Measurements from ENCODE around the gene HSPBAP1.
"Not testable (repeated sequence)": the region's sequence is repeated elsewhere in the genome, so short reads cannot be mapped to it uniquely, and the experiment has no call there.

HSPBAP1 gene

DNA sequence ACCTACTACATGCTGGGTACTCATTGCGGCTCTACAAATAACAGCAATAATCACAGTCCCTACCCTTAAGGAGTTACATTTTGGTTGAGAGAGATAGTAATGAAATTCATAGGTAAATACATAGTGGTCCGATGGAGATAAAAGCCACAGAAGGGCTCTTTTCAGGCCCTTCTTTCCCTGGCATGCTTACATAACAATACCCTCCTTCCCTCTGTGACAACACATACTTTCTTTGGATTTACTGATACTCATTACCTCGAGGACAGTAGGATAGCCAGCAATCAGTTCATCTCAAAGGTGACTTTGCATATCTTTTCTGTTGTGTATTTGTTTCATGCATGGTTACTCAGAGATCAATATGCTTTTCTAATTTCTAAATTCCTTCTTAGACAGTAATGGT lies 54.5 kb downstream of the HSPBAP1 start:
- DNase-seq (ENCODE audit: low read depth in 2 of 2): no peak

DNA sequence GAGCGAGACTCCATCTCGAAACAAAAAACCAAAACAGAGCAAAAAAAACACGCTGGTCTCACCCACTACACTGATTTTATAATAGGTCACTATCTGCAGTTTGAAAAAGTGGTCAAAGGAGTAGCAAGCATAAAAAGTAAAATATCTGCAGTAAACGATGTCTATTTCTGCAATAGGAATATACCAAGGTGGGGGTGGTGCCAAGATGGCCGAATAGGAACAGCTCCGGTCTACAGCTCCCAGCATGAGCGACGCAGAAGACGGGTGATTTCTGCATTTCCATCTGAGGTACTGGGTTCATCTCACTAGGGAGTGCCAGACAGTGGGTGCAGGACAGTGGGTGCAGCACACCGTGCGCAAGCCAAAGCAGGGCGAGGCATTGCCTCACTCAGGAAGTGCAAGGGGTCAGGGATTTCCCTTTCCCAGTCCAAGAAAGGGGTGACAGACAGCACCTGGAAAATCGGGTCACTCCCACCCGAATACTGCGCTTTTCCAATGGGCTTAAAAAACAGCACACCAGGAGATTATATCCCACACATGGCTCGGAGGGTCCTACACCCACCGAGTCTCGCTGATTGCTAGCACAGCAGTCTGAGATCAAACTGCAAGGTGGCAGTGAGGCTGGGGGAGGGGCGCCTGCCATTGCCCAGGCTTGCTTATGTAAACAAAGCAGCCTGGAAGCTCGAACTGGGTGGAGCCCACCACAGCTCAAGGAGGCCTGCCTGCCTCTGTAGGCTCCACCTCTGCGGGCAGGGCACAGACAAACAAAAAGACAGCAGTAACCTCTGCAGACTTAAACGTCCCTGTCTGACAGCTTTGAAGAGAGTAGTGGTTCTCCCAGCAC lies 60.7 kb downstream of the HSPBAP1 start:
- DNase-seq (ENCODE audit: low read depth in 2 of 2): not testable (repeated sequence)

DNA sequence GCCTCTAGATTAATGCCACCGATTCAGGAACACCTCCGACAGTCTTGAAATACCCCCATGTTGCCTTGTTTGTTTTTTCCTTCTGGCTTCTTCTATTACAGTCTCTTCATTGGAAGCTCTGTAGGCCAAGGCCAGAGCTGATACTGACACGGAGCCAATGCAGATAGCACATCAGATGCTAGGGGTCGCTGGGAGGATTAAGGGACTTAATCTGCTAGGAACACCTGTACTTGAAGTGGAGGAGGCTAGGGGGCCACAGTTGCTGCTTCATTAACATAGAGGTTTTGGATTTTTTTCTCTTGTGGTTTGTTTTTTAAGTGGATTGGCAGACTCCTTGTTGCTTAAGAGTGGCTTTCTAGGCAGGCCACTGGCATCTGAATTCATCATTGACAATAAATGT lies 63.4 kb downstream of the HSPBAP1 start:
- DNase-seq (ENCODE audit: low read depth in 2 of 2): no peak

DNA sequence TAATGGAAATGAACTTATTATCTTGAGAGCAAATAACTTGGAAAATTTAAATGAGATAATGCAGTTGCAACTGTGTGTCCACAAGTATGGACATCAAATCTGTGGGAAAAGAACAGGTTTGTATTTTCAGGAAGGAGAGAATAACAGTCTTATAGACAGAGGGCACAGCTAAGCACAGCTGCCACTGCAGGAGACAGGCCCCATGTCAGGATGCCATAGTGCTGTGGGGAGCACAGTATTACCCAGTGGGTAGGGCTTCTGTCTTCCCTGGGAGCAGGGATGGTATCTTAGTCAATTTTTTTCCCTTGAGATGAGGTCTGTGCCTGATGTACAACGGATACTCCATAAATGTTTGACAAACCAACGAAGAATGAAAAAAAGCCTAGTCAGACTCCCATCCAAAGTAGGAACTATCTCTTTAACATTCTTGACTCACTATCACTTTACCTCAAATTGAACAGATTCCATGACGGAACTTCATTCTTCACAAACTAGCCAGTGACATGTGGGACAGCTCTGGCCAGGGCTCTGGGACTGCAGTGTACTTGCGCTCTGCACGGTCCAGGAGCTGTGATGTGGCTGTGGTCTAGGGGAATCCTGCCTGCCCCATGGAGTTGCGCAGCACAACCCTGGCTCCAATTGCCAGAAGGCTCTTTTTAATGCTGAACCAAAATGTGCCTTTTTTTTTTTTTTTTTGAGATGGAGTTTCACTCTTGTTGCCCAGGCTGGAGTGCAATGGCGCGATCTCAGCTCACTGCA lies 64.7 kb downstream of the HSPBAP1 start:
- DNase-seq (ENCODE audit: low read depth in 2 of 2): no peak

DNA sequence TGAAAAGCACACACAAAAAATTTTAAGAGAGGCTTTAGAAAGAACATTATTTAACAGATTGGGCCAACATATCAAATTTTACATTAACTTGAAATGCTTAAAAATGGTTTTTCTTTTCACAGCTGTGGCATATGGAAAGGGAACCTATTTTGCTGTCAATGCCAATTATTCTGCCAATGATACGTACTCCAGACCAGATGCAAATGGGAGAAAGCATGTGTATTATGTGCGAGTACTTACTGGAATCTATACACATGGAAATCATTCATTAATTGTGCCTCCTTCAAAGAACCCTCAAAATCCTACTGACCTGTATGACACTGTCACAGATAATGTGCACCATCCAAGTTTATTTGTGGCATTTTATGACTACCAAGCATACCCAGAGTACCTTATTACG lies 65.4 kb downstream of the HSPBAP1 start:
- no peak for DNase-seq (ENCODE audit: low read depth in 2 of 2)

DNA sequence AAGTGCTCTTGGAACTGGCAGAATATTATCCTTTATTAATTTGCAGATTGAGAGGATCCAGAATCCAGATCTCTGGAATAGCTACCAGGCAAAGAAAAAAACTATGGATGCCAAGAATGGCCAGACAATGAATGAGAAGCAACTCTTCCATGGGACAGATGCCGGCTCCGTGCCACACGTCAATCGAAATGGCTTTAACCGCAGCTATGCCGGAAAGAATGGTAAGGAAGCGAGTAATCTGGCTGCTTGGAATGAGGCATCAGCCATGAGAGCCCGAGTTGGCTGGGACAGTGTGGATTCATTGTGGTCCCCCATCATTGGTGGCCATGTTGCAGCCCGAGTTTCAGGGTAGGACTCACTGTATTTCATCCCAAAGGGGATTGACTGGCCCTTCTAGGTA lies 65.9 kb downstream of the HSPBAP1 start:
- no peak for DNase-seq (ENCODE audit: low read depth in 2 of 2)

DNA sequence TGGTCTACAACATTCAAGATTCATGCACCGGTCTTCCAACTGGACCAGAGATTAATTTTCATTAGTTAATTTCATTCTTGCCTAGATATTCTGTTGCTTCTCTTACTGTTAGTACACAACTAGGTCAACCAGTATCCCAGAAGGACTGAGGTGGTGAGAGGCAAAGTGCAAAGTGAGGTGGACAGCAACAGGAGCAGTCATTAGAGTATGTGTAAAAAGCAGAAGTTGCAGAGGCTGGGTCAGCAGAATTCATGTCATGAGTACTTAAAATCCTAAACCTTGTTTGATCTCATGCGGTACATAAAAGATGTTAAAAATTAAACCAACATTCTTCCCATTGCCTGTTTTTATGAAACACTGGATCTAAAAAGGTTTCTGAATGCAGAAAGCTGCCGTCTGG lies 66.3 kb downstream of the HSPBAP1 start:
- no peak for DNase-seq (ENCODE audit: low read depth in 2 of 2)

DNA sequence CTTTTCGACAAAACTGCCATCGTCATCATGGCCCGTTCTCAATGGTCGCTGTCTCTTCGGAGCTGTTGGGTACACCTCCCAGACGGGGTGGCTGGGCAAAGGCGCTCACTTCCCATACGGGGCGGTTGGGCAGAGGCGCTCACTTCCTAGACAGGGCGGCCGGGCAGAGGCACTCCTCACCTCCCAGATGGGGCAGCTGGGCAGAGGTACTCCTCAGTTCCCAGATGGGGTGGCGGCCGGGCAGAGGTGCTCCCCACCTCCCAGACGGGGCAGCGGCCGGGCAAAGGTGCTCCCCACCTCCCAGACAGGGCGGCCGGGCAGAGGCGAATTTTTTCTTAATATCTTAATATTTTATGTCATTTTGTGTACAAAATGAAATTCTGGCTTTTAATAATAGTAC lies 68.5 kb downstream of the HSPBAP1 start:
- DNase-seq (ENCODE audit: low read depth in 2 of 2): no peak

DNA sequence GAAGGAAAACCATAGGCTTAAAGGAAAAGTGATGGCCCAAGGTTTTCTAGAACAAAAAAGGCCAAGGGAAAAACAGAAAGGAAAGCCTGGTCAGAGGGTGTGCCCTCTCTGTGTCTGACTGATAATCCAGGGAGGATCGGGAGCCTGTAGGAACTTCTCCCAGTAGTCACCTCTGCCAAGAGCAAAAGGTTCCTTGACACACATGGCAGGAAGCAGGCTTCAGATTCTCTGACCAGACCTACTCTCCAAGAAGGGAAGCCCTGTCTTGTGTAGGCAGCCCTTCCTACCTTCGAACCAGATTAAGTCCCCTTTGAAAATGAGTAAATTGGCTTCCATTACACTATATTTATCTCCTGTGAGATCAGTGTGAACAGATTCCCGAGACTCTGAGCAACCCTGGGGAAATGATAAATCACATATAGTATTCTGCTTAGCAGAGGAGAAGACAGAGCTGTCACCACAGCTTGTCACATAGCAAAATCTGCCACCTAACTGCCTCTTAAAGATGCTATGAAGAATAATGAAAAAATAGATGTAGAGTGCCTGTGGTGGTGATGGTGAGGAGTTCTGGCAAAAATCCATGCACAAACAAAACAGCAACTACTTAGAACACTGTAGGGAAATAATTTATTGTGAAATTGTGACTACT lies 74.2 kb downstream of the HSPBAP1 start:
- no peak for DNase-seq (ENCODE audit: low read depth in 2 of 2)

DNA sequence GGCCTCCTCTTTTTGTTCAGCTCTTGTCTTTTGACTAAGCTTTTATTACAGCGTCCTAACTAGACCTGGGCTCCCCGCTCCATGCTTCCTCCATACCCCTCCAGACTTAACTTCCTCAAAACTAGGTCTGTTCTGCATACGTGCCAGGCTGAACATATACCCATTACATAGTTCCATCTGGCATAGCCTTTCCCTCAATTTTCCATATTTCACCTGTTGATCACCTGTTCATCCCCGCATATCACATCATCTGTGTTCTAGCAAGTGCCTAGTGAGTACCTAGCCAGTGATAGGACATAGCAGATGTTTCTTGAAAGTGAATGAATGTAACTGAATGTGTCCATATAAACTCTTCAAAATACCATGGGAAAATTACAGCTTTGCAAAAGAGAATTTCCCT lies 77.0 kb downstream of the HSPBAP1 start:
- no peak for DNase-seq (ENCODE audit: low read depth in 2 of 2)

DNA sequence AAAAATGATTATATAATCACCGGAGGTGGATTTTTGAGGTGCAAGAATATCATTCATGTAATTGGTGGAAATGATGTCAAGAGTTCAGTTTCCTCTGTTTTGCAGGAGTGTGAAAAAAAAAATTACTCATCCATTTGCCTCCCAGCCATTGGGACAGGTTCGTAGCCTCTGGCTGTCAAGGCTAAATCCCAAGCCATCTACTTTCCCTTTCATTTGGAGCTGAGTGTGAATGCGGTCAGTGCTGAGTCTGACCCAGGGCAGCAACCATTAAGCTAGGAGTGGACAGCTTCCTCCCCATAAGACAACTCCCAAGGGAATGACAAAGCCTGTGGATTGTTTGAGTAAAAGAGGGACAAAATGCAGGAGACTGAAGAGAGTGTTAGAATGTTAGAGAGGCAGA lies 79.4 kb downstream of the HSPBAP1 start:
- DNase-seq (ENCODE audit: low read depth in 2 of 2): no peak

DNA sequence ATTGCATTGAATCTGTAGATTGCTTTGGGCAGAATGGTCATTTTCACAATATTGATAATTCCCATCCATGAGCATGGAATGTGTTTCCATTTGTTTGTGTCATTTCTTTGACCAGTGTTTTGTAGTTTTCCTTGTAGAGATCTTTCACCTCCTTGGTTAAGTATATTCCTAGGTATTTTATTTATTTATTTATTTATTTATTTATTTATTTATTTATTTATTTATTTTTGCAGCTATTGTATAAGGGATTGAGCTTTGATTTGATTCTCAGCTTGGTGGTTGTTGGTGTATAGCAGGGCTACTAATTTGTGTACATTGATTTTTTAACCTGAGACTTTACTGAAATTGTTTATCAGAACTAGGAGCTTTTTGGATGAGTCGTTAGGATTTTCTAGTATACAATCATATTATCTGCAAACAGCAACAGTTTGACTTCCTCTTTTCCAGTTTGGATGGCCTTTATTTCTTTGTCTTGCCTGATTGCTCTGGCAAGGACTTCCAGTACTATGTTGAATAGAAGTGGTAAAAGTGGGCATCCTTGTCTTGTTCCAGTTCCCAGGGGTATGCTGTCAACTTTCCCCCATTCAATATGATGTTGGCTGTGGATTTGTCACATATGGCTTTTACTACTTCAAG lies 82.9 kb downstream of the HSPBAP1 start:
- DNase-seq (ENCODE audit: low read depth in 2 of 2): not testable (repeated sequence)

DNA sequence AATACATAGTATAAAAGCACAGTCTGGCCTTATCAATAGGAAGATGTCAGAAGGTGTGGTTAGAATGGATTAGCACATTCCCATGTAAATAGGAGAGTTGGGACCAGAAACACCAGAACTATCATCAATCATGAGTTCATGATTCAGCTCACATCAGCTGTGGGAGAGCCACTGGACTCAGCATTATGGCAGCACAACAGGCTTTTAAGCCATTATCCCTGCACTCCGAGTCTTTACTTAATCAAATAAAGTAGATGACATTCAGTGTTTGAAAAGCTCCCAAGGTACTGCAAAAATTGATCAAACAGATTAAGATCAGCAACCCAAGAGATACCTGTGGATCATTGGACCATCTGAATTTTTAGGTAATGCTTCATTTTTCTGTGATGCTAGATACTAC lies 88.3 kb downstream of the HSPBAP1 start:
- no peak for DNase-seq (ENCODE audit: low read depth in 2 of 2)

DNA sequence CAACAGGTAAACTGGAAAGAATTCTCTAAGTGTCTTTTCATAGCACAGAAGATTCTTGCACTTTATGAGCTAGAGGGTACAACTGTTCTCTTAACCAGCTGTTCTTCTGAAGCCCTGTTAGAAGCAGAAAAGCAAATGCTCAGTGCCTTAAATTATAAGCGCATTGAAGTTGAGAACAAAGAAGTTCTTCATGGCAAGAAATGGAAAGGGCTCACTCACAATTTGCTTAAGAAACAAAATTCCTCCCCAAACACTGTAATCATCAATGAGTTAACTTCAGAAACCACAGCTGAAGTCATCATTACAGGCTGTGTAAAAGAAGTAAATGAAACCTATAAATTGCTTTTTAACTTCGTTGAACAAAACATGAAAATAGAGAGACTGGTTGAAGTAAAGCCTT lies 93.4 kb downstream of the HSPBAP1 start:
- DNase-seq (ENCODE audit: low read depth in 2 of 2): no peak

DNA sequence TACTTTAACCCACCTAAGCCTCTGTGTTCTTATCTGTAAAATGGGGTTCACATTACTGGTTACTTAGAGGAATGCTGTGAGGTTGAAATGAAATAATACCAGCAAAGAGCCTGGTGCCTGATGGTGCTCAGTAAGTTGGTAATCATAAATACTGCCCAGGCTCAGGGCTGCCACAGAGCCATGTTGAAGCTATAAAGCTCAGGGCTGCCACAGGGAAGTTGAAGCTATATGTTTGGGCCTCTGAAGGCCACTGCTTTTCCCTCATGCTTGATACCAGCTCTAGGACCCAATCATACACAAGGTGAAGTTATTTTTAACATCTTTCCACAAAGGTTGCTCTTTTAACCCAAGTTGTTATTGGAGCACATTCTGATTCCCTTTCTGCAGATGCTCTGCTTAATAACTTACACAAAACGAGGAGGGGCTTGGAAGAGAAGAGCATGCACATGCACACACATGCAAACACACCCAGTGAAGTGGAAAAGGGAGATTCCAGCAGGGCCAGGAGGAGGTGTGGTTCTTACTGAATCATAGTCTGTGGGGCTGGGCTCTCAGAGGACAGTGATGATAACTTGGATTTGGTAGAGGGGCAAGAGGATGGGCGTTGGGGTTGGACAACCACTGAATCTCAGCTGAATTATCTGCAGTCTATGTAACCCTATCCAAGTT lies 95.5 kb downstream of the HSPBAP1 start:
- DNase-seq (ENCODE audit: low read depth in 2 of 2): no peak

DNA sequence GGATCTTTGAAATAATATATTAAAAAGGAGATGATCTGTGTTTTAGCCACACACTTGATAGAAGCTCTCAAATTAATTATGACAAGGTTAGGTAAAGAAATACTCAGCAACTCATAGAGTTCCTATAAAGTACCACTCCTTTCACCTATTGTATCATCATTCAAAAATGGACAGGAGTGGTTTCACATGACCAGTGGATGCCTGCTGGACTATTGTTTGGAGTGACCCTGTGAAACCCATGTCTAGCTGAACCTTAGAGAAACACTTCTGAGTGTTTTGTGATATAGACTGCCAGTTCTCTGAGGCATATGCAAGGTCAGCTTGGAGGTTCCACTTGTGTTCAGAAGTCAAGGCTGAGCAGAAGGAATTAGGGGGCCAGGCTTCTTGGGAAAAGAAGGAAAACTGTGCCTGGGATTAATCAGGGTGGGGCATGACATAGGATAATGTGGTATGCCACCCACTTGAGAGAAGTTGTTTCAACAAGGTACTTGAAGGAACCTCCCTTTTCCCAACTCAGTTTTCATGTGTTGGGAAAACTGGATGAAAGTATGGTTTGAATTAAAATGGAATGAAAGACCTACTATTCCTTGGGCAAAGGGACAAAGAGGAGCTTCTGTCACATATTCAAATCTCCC lies 97.6 kb downstream of the HSPBAP1 start:
- DNase-seq (ENCODE audit: low read depth in 2 of 2): no peak

DNA sequence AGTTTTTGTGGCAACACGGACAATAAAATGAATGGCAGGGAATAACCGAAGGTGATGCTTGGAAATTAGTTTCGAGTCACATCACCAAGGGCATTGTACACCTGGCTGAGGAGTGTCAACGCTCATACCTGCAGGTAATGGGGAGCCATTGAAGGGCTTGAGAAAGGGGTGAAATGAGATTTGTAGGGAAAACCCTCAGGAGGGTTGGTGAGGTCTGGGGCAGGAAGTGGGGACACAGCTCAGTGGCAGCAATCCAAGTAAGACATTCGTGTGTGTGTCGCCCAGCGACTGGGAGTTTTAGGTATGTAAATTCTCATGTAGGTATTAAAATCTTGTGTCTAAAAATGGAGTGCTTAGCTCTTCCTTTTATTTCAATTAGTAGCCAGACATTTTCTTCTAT lies 98.7 kb downstream of the HSPBAP1 start:
- no peak for DNase-seq (ENCODE audit: low read depth in 2 of 2)

DNA sequence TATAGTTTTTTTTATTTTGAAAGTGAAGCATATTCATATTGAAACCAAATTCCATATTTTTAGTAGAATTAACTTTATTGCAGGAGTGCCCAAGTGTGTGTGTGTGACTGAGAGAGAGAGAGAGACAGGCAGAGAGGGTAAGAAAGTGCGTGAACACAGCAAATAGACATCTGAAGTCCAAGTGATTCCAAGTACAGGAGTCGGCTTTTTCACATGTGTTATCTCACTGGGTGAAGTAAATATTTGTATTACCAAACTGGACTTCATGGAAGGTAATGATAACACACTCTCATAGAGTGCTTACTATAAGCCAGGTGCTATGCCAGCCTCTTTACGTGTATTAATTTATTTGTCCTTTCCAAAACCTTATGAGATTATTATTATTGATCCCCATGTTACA lies 101.0 kb downstream of the HSPBAP1 start:
- no peak for DNase-seq (ENCODE audit: low read depth in 2 of 2)

DNA sequence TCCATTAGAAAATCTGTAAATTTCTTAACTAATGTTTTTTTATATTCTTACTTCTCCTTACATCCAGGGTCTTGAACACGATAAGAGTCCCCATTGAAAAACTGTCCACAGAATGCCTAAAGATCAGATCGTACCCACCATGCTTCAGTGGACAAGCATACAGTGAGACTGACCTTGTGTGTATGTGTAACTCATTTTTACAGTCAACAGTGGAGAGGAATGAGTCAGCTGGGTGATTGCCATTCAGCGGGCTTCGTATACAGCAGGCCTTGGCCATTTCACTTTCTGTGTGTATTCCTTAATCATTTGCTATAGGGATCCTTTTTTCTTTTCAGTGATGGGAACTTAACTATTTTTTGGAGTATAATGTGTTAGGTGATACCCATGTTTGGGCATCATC lies 102.4 kb downstream of the HSPBAP1 start:
- DNase-seq (ENCODE audit: low read depth in 2 of 2): no peak

DNA sequence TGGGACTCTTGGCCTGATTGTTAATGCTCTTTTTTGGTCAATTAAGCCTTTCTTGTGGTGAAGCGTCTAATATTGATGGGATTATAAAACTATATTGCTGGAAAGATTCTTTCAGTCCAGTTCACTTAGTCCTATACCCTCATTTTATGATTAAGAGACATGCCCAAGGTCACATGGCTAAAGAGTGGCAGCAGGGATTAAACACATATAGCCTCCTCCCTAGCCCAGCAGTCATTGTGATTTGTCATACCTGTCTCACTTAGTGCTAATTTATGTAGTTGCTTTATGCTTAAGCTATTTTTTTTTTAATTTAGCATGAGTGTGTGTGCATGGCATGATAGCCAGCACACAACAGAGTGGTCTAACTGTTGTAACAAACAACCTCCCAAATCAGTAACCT lies 103.5 kb downstream of the HSPBAP1 start:
- DNase-seq (ENCODE audit: low read depth in 2 of 2): no peak

Data from stimulated activated CD8-positive, alpha-beta memory T cell treated with anti-CD3 and anti-CD28 coated beads, Interleukin-15, amount 100 ng/mL, for 48 hours (primary cell).